Thoracic aorta (tissue), 2 donors: ENCODE data around the gene MLXIPL. TPM values are rescaled to one million over a fixed set of nuclear protein-coding genes. Genes with fewer than 3 reads are reported as not detected.

Experiments
- ATAC-seq: fragments of 150-250 bp; one replicate; pipeline ENCODE4 v1.8.0; 2017; ENCODE audit warnings: low read depth; ENCODE audit not compliant: insufficient number of reproducible peaks, low FRiP score
- DNase-seq: peaks from one replicate; pipeline ENCODE4 v3.0.0-alpha.2; 2020; ENCODE audit warnings: low spot score
- H3K27ac ChIP-seq, 2 donors: fragments of 200-600 bp; sonication (generic); 1 replicate in 1 of 2; 2 replicates in 1 of 2; pipeline ENCODE4 v1.5.1; 2016; ENCODE audit warnings: mild to moderate bottlenecking in 2 of 2, moderate library complexity in 2 of 2
- H3K27me3 ChIP-seq: fragments of 200-600 bp; sonication (generic); replicated peaks from 2 replicates; pipeline ENCODE4 v1.6.0; 2016; ENCODE audit warnings: mild to moderate bottlenecking; ENCODE audit not compliant: insufficient read depth
- H3K36me3 ChIP-seq: fragments of 200-600 bp; sonication (generic); one replicate; pipeline ENCODE4 v1.5.1; 2016
- H3K4me1 ChIP-seq, 2 donors: fragments of 200-600 bp; sonication (generic); 1 replicate in 1 of 2; 2 replicates in 1 of 2; pipeline versions ENCODE4 v1.5.1 to v1.6.0; 2016; ENCODE audit warnings: low read depth in 2 of 2, mild to moderate bottlenecking in 1 of 2; ENCODE audit not compliant: control insufficient read depth in 1 of 2
- H3K4me3 ChIP-seq: fragments of 200-600 bp; sonication (generic); 2 replicates; pipeline ENCODE4 v1.5.1; 2016; ENCODE audit warnings: mild to moderate bottlenecking
- H3K9me3 ChIP-seq: fragments of 200-600 bp; sonication (generic); 2 replicates; pipeline ENCODE4 v1.5.1; 2016
- total RNA-seq, 2 donors: library from RNA; depleted of rRNA; stranded (reverse); fragments of >200 nt; gene quantifications; one replicate each; pipeline versions ENCODE4 v1.1.0 to v1.2.3, GENCODE V29; 2016
- TF ChIP-seq, protein P1 (sequence below): fragments of 200-600 bp; sonication (generic); IDR thresholded peaks from one replicate; pipeline ENCODE4 v1.5.1; 2019; ENCODE audit warnings: antibody characterized with exemption

MLXIPL gene
- total RNA-seq, 2 donors from 2014 or later = 6.4 to 36.4 TPM

GRCh38 chr7:73642834-73643233, 18.5 kb upstream of the MLXIPL start:
- Histone ChIP-seq H3K27me3 (peaks cover 6% of the 10 kb centered on the region), H3K9me3 (peaks cover 8% of the 10 kb centered on the region), H3K4me3 (no peak overlapping the region), H3K27ac (no peak overlapping the region), H3K4me1 (peaks cover 0 to 2% of the 10 kb centered on the region in 2 donors), H3K36me3 (no peaks in the 10 kb centered on the region)
- ATAC-seq (no peak), DNase-seq (no peak)
- TF ChIP-seq, protein P1, sequence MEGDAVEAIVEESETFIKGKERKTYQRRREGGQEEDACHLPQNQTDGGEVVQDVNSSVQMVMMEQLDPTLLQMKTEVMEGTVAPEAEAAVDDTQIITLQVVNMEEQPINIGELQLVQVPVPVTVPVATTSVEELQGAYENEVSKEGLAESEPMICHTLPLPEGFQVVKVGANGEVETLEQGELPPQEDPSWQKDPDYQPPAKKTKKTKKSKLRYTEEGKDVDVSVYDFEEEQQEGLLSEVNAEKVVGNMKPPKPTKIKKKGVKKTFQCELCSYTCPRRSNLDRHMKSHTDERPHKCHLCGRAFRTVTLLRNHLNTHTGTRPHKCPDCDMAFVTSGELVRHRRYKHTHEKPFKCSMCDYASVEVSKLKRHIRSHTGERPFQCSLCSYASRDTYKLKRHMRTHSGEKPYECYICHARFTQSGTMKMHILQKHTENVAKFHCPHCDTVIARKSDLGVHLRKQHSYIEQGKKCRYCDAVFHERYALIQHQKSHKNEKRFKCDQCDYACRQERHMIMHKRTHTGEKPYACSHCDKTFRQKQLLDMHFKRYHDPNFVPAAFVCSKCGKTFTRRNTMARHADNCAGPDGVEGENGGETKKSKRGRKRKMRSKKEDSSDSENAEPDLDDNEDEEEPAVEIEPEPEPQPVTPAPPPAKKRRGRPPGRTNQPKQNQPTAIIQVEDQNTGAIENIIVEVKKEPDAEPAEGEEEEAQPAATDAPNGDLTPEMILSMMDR = no peak

DNA sequence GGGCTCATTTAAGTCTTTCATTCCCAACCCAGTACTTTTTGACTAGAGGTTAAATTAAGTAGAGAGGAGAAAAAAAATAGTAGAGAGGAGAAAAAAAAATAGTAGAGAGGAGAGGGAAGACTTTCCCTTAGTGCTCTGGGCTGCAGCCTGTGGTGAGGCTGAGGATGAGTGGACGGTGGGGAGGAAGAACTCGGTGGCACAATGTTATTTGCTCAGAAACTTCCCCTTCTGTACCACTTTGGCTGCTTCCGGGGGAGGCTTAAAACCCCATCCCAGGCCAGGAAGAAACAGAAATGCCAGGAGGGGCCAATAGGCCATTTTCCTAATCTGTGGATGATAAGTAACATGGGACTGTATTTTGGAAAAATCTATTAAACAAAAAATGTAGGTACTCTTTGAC, 14.6 kb upstream of the MLXIPL start:
- Histone ChIP-seq H3K27me3 (no peaks in the 10 kb centered on the region), H3K9me3 (peaks cover 8% of the 10 kb centered on the region), H3K4me3 (no peak overlapping the region), H3K4me1 (peaks cover 0 to 10% of the 10 kb centered on the region in 2 donors), H3K27ac (no peak overlapping the region), H3K36me3 (no peaks in the 10 kb centered on the region)
- TF ChIP-seq, protein P1 = no peak
- DNase-seq = no peak
- ATAC-seq = no peak

- TF ChIP-seq, protein P1 = no peak
Measured at GRCh38 chr7:73635428-73636200, 11.3 kb upstream of the MLXIPL start.

DNA sequence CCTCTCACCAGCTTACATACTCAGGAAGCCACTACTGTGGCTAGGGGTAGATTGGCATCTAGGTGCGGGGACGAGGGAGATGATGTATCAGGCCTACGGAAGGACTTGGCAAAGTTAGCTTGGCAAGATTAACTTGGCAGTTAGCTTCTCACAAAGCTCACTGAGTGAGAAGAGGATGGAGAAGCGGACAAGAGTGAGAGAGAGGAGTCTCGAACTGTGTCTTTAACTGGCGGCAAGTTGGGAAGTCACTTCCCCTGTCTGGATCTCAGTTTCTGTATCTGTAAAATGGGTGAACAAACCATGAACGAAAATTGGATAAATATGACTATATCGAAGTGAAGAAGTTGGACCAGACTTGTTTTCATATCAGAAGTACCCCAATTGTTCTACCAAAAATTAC, 9.5 kb upstream of the MLXIPL start:
- no peaks in the 10 kb centered on the region for H3K9me3 ChIP-seq
- TF ChIP-seq, protein P1 = no peak
- no peak for DNase-seq
- no peak for ATAC-seq
- no peak overlapping the region for H3K27ac ChIP-seq
- H3K4me3 ChIP-seq = no peak overlapping the region
- no peaks in the 10 kb centered on the region for H3K27me3 ChIP-seq
- no peaks in the 10 kb centered on the region for H3K36me3 ChIP-seq
- H3K4me1 ChIP-seq = peaks cover 0 to 10% of the 10 kb centered on the region in 2 donors

More at GRCh38 chr7:73635428-73636200, 11.3 kb upstream of the MLXIPL start:
- Histone ChIP-seq H3K9me3 (no peaks in the 10 kb centered on the region), H3K27ac (no peak overlapping the region), H3K4me1 (peaks cover 0 to 10% of the 10 kb centered on the region in 2 donors), H3K36me3 (no peaks in the 10 kb centered on the region), H3K27me3 (no peaks in the 10 kb centered on the region), H3K4me3 (no peak overlapping the region)
- ATAC-seq (no peak), DNase-seq (no peak)

DNA sequence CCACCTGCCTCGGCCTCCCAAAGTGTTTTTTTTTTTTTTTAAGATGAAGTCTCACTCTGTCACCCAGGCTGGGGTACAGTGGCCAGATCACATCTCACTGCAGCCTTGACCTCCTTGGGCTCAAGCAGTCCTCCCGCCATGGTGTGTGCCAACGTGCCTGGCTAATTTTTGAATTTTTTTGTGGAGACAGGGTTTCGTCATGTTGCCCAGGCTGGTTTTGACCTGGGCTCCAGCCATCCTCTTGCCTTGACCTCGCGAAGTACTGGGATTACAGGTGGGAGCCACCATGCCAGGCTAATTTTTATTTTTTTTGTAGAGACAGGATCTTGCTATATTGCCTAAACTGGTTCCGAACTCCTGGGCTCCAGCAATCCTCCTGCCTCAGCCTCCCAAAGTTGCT, 9.0 kb upstream of the MLXIPL start:
- TF ChIP-seq, protein P1 = no peak
- peaks cover 0 to 10% of the 10 kb centered on the region in 2 donors for H3K4me1 ChIP-seq
- no peaks in the 10 kb centered on the region for H3K36me3 ChIP-seq
- H3K27me3 ChIP-seq = no peaks in the 10 kb centered on the region
- no peak overlapping the region for H3K27ac ChIP-seq
- H3K4me3 ChIP-seq = no peak overlapping the region
- H3K9me3 ChIP-seq = no peaks in the 10 kb centered on the region
- no peak for ATAC-seq
- DNase-seq = no peak
